ENCODE results near the gene EFNA5. TPM values are rescaled to one million over a fixed set of nuclear protein-coding genes. Genes with fewer than 3 reads are reported as not detected.

Gene EFNA5
- total RNA-seq, 1 experiment from 2014 or later: 12.0 TPM

GRCh38 chr5:107616213-107616612, 54.5 kb downstream of the EFNA5 start:
- no peak for DNase-seq (ENCODE audit: low read depth)
- in situ Hi-C loops (cut with HindIII; ENCODE audit: low pct_unique_long_range_greater_than_20kb, low sequenced_read_pairs): no loop called here

GRCh38 chr5:107615299-107615817, 55.4 kb downstream of the EFNA5 start:
- in situ Hi-C loops (cut with HindIII; ENCODE audit: low pct_unique_long_range_greater_than_20kb, low sequenced_read_pairs): no loop called here
- peak; percentile 66 for DNase-seq (ENCODE audit: low read depth)

GRCh38 chr5:107612541-107612940, 58.2 kb downstream of the EFNA5 start:
- DNase-seq (ENCODE audit: low read depth): no peak
- in situ Hi-C loops (cut with HindIII; ENCODE audit: low pct_unique_long_range_greater_than_20kb, low sequenced_read_pairs): no loop called here

GRCh38 chr5:107610798-107611197, 59.9 kb downstream of the EFNA5 start:
- in situ Hi-C loops (cut with HindIII; ENCODE audit: low pct_unique_long_range_greater_than_20kb, low sequenced_read_pairs): no loop called here
- peak; percentile 51 for DNase-seq (ENCODE audit: low read depth)

GRCh38 chr5:107607671-107608345, 62.9 kb downstream of the EFNA5 start:
- in situ Hi-C loops (cut with HindIII; ENCODE audit: low pct_unique_long_range_greater_than_20kb, low sequenced_read_pairs): no loop called here
- DNase-seq (ENCODE audit: low read depth): no peak

GRCh38 chr5:107607196-107607595, 63.5 kb downstream of the EFNA5 start:
- no peak for DNase-seq (ENCODE audit: low read depth)
- in situ Hi-C loops (cut with HindIII; ENCODE audit: low pct_unique_long_range_greater_than_20kb, low sequenced_read_pairs): no loop called here

GRCh38 chr5:107605596-107606125, 65.1 kb downstream of the EFNA5 start:
- in situ Hi-C loops (cut with HindIII; ENCODE audit: low pct_unique_long_range_greater_than_20kb, low sequenced_read_pairs): no loop called here

GRCh38 chr5:107604990-107605389, 65.7 kb downstream of the EFNA5 start:
- in situ Hi-C loops (cut with HindIII; ENCODE audit: low pct_unique_long_range_greater_than_20kb, low sequenced_read_pairs): no loop called here
- DNase-seq (ENCODE audit: low read depth): no peak

More at GRCh38 chr5:107605596-107606125, 65.1 kb downstream of the EFNA5 start:
- DNase-seq (ENCODE audit: low read depth): no peak

GRCh38 chr5:107604146-107604910, 66.4 kb downstream of the EFNA5 start:
- in situ Hi-C loops (cut with HindIII; ENCODE audit: low pct_unique_long_range_greater_than_20kb, low sequenced_read_pairs): no loop called here

GRCh38 chr5:107603349-107603748, 67.4 kb downstream of the EFNA5 start:
- no peak for DNase-seq (ENCODE audit: low read depth)
- in situ Hi-C loops (cut with HindIII; ENCODE audit: low pct_unique_long_range_greater_than_20kb, low sequenced_read_pairs): no loop called here

More at GRCh38 chr5:107604146-107604910, 66.4 kb downstream of the EFNA5 start:
- no peak for DNase-seq (ENCODE audit: low read depth)

- in situ Hi-C loops (cut with HindIII; ENCODE audit: low pct_unique_long_range_greater_than_20kb, low sequenced_read_pairs): no loop called here
- DNase-seq (ENCODE audit: low read depth): no peak
Measured at GRCh38 chr5:107602896-107603295, 67.8 kb downstream of the EFNA5 start.

- DNase-seq (ENCODE audit: low read depth): no peak
- in situ Hi-C loops (cut with HindIII; ENCODE audit: low pct_unique_long_range_greater_than_20kb, low sequenced_read_pairs): no loop called here
Measured at GRCh38 chr5:107601076-107601475, 69.7 kb downstream of the EFNA5 start.

GRCh38 chr5:107598958-107599357, 71.8 kb downstream of the EFNA5 start:
- no peak for DNase-seq (ENCODE audit: low read depth)

GRCh38 chr5:107597803-107598202, 72.9 kb downstream of the EFNA5 start:
- DNase-seq (ENCODE audit: low read depth): no peak

More at GRCh38 chr5:107598958-107599357, 71.8 kb downstream of the EFNA5 start:
- in situ Hi-C loops (cut with HindIII; ENCODE audit: low pct_unique_long_range_greater_than_20kb, low sequenced_read_pairs): no loop called here

GRCh38 chr5:107597247-107597646, 73.5 kb downstream of the EFNA5 start:
- in situ Hi-C loops (cut with HindIII; ENCODE audit: low pct_unique_long_range_greater_than_20kb, low sequenced_read_pairs): no loop called here
- no peak for DNase-seq (ENCODE audit: low read depth)

More at GRCh38 chr5:107597803-107598202, 72.9 kb downstream of the EFNA5 start:
- in situ Hi-C loops (cut with HindIII; ENCODE audit: low pct_unique_long_range_greater_than_20kb, low sequenced_read_pairs): no loop called here

GRCh38 chr5:107594253-107595045, 76.3 kb downstream of the EFNA5 start:
- in situ Hi-C loops (cut with HindIII; ENCODE audit: low pct_unique_long_range_greater_than_20kb, low sequenced_read_pairs): no loop called here
- DNase-seq (ENCODE audit: low read depth): no peak

- DNase-seq (ENCODE audit: low read depth): no peak
- in situ Hi-C loops (cut with HindIII; ENCODE audit: low pct_unique_long_range_greater_than_20kb, low sequenced_read_pairs): no loop called here
Measured at GRCh38 chr5:107593009-107593408, 77.7 kb downstream of the EFNA5 start.

GRCh38 chr5:107592515-107592914, 78.2 kb downstream of the EFNA5 start:
- DNase-seq (ENCODE audit: low read depth): no peak
- in situ Hi-C loops (cut with HindIII; ENCODE audit: low pct_unique_long_range_greater_than_20kb, low sequenced_read_pairs): no loop called here
